ENCODE data around the gene GNG4.

DNA sequence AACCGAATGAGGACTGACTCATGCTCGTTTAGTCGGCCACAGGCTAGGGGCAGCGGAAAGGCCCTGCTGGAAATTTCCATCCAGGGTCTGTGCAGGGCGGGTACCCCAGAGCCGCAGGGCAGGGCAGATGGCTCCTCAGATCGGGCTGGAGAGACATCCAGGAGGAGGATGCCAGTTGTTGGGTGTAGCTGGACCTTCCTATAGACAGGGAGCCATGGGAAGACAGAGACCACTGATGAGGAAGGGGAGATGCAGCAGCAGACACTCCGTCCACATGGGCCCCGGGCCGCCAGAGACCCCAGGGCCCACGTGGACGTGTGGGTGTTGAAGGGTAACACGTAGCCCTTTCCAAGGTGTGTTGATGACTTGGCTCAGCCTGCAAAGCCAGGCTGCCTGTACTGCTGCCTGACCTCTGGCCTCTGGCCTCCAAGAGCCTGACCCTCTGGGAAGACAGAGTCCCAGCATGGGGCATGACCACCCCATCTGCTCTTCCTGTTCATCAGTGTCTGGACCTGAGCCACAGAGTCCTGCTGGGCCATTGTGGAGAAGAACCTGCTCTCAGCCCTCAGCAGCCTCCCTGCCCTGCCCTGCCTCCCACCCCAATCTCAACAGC, 4.8 kb downstream of the GNG4 start:
- TF ChIP-seq POLR2A (IDR thresholded peaks at IDR 0.05; ENCODE audit: extremely low read depth, insufficient read length), result no peak
- TF ChIP-seq, protein P1, sequence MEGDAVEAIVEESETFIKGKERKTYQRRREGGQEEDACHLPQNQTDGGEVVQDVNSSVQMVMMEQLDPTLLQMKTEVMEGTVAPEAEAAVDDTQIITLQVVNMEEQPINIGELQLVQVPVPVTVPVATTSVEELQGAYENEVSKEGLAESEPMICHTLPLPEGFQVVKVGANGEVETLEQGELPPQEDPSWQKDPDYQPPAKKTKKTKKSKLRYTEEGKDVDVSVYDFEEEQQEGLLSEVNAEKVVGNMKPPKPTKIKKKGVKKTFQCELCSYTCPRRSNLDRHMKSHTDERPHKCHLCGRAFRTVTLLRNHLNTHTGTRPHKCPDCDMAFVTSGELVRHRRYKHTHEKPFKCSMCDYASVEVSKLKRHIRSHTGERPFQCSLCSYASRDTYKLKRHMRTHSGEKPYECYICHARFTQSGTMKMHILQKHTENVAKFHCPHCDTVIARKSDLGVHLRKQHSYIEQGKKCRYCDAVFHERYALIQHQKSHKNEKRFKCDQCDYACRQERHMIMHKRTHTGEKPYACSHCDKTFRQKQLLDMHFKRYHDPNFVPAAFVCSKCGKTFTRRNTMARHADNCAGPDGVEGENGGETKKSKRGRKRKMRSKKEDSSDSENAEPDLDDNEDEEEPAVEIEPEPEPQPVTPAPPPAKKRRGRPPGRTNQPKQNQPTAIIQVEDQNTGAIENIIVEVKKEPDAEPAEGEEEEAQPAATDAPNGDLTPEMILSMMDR (IDR thresholded peaks at IDR 0.05; ENCODE audit: low read depth, low read length), result no peak
- TF ChIP-seq, protein P2, sequence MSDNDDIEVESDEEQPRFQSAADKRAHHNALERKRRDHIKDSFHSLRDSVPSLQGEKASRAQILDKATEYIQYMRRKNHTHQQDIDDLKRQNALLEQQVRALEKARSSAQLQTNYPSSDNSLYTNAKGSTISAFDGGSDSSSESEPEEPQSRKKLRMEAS (IDR thresholded peaks at IDR 0.05; ENCODE audit: low read depth, low read length), result no peak
